SU-DHL-6 (cell line): Measurements from ENCODE around the gene CNNM1.

ENCODE experiments used
- EZH2phosphoT487 ChIP-seq: fragments of 200-600 bp; sonication (generic), shearing (Covaris generic); conservative IDR thresholded peaks from 2 replicates; pipeline ENCODE4 v1.6.1; 2018; ENCODE audit warnings: mild to moderate bottlenecking, antibody characterized with exemption, low read length, moderate library complexity, mixed read lengths
- TF ChIP-seq, protein P1 (sequence below): fragments of 200-600 bp; sonication (generic); IDR thresholded peaks from one replicate; pipeline ENCODE4 v1.5.1; 2017; ENCODE audit warnings: antibody characterized with exemption, mild to moderate bottlenecking, low read length, moderate library complexity; ENCODE audit not compliant: insufficient read depth, poor library complexity, severe bottlenecking

DNA sequence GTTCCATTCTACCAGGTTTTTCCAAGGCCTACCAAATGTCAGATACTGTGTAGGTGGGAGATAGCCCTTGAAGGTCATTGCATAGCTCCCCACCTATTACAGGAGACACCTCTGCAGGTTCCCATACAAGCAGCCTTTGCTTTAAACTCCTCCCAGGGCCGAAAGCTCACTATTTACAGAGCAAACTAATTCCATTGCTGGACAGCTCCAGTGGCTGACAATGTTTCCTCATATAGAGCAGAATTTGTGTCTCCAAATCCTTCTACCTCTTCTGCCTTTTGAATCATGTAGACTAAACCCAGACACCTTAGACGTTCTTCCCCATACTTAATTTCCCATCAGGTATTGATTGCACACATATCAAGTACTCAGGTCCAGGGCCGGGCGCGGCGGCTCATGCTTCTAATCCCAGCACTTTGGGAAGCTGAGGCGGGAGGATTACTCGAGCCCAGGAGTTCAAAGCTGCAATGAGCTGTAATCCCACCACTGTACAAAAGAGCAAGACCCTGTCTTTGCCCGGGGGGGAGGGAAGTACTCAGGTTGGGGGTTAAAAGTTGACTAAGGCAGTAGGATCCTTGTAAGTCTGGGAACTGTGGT lies 2.1 kb downstream of the CNNM1 start:
- TF ChIP-seq, protein P1, sequence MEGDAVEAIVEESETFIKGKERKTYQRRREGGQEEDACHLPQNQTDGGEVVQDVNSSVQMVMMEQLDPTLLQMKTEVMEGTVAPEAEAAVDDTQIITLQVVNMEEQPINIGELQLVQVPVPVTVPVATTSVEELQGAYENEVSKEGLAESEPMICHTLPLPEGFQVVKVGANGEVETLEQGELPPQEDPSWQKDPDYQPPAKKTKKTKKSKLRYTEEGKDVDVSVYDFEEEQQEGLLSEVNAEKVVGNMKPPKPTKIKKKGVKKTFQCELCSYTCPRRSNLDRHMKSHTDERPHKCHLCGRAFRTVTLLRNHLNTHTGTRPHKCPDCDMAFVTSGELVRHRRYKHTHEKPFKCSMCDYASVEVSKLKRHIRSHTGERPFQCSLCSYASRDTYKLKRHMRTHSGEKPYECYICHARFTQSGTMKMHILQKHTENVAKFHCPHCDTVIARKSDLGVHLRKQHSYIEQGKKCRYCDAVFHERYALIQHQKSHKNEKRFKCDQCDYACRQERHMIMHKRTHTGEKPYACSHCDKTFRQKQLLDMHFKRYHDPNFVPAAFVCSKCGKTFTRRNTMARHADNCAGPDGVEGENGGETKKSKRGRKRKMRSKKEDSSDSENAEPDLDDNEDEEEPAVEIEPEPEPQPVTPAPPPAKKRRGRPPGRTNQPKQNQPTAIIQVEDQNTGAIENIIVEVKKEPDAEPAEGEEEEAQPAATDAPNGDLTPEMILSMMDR, result no peak
- no peak for TF ChIP-seq EZH2phosphoT487
